HG02840 (cell line): ENCODE measurements around the gene VLDLR.

Source experiments
- ATAC-seq: cut with Tn5 transposase; IDR thresholded peaks from one replicate; pipeline ENCODE4 v1.9.1; 2021; ENCODE audit warnings: mild to moderate bottlenecking, moderate library complexity, moderate number of reproducible peaks; ENCODE audit not compliant: unreplicated experiment, low FRiP score

The VLDLR gene

GRCh38 chr9:2621722-2622460, at the start of gene VLDLR:
VLDLR (plus strand) TSS chr9:2621787; CDS start chr9:2622190, 403 bp downstream.
- ATAC-seq: peak; percentile 33

GRCh38 chr9:2574203-2574602, 47.4 kb upstream of the VLDLR start:
- no peak for ATAC-seq

- ATAC-seq: no peak
Observed at GRCh38 chr9:2576631-2577030, 45.0 kb upstream of the VLDLR start.

- ATAC-seq: no peak
Observed at GRCh38 chr9:2583308-2584013, 38.1 kb upstream of the VLDLR start.

- no peak for ATAC-seq
Observed at GRCh38 chr9:2591967-2592366, 29.6 kb upstream of the VLDLR start.

- ATAC-seq: no peak
Observed at GRCh38 chr9:2593744-2594143, 27.8 kb upstream of the VLDLR start.

GRCh38 chr9:2595973-2596372, 25.6 kb upstream of the VLDLR start:
- no peak for ATAC-seq

- ATAC-seq: no peak
Observed at GRCh38 chr9:2597483-2597882, 24.1 kb upstream of the VLDLR start.

- ATAC-seq: no peak
Observed at GRCh38 chr9:2599896-2600295, 21.7 kb upstream of the VLDLR start.

GRCh38 chr9:2600307-2600706, 21.3 kb upstream of the VLDLR start:
- ATAC-seq: no peak

- no peak for ATAC-seq
Observed at GRCh38 chr9:2601785-2602378, 19.7 kb upstream of the VLDLR start.

GRCh38 chr9:2602704-2603116, 18.9 kb upstream of the VLDLR start:
- peak; percentile 65 for ATAC-seq

- no peak for ATAC-seq
Observed at GRCh38 chr9:2603621-2604020, 18.0 kb upstream of the VLDLR start.

GRCh38 chr9:2605246-2605645, 16.3 kb upstream of the VLDLR start:
- ATAC-seq: no peak

GRCh38 chr9:2608276-2608675, 13.3 kb upstream of the VLDLR start:
- ATAC-seq: no peak

GRCh38 chr9:2610985-2611384, 10.6 kb upstream of the VLDLR start:
- ATAC-seq: no peak

GRCh38 chr9:2611961-2612360, 9.6 kb upstream of the VLDLR start:
- no peak for ATAC-seq

GRCh38 chr9:2613730-2614271, 7.8 kb upstream of the VLDLR start:
- no peak for ATAC-seq

GRCh38 chr9:2615497-2615896, 6.1 kb upstream of the VLDLR start:
- ATAC-seq: no peak

- no peak for ATAC-seq
Observed at GRCh38 chr9:2616692-2617377, 4.8 kb upstream of the VLDLR start.

GRCh38 chr9:2618289-2618688, 3.3 kb upstream of the VLDLR start:
- no peak for ATAC-seq
